Limb (tissue), 2 donors: ENCODE measurements around the gene TSPOAP1.

Experiments used
- DNase-seq, 2 donors: peaks; one replicate each; pipeline ENCODE4 v3.0.0-alpha.2; 2016; ENCODE audit errors: extremely low spot score in 2 of 2

TSPOAP1 gene

GRCh38 chr17:58279016-58279711, 49.4 kb downstream of the TSPOAP1 start:
- DNase-seq: peak; percentile 61 to 72

GRCh38 chr17:58278661-58279015, 50.0 kb downstream of the TSPOAP1 start:
- DNase-seq: no peak

- DNase-seq: no peak
Measured at GRCh38 chr17:58277802-58278595, 50.6 kb downstream of the TSPOAP1 start.

- DNase-seq: no peak
Measured at GRCh38 chr17:58277107-58277801, 51.3 kb downstream of the TSPOAP1 start.

GRCh38 chr17:58276423-58276822, 52.2 kb downstream of the TSPOAP1 start:
- no peak for DNase-seq

- no peak for DNase-seq
Measured at GRCh38 chr17:58275417-58275816, 53.2 kb downstream of the TSPOAP1 start.

- no peak for DNase-seq
Measured at GRCh38 chr17:58273453-58274104, 55.0 kb downstream of the TSPOAP1 start.

- DNase-seq: no peak
Measured at GRCh38 chr17:58272367-58273280, 56.0 kb downstream of the TSPOAP1 start.

- DNase-seq: no peak
Measured at GRCh38 chr17:58271216-58271931, 57.2 kb downstream of the TSPOAP1 start.

GRCh38 chr17:58270476-58271215, 57.9 kb downstream of the TSPOAP1 start:
- DNase-seq: no peak

- DNase-seq: no peak
Measured at GRCh38 chr17:58269557-58270291, 58.9 kb downstream of the TSPOAP1 start.

- DNase-seq: no peak
Measured at GRCh38 chr17:58268774-58269556, 59.6 kb downstream of the TSPOAP1 start.

- no peak for DNase-seq
Measured at GRCh38 chr17:58268326-58268725, 60.3 kb downstream of the TSPOAP1 start.

GRCh38 chr17:58267347-58268324, 61.0 kb downstream of the TSPOAP1 start:
- no peak for DNase-seq

GRCh38 chr17:58265902-58266875, 62.4 kb downstream of the TSPOAP1 start:
- DNase-seq: no peak

- no peak for DNase-seq
Measured at GRCh38 chr17:58265271-58265670, 63.3 kb downstream of the TSPOAP1 start.
